ENCODE measurements around the gene PPP1R1B.
"Not testable (repeated sequence)": the region's sequence is repeated elsewhere in the genome, so short reads cannot be mapped to it uniquely, and the experiment has no call there.

The PPP1R1B gene

DNA sequence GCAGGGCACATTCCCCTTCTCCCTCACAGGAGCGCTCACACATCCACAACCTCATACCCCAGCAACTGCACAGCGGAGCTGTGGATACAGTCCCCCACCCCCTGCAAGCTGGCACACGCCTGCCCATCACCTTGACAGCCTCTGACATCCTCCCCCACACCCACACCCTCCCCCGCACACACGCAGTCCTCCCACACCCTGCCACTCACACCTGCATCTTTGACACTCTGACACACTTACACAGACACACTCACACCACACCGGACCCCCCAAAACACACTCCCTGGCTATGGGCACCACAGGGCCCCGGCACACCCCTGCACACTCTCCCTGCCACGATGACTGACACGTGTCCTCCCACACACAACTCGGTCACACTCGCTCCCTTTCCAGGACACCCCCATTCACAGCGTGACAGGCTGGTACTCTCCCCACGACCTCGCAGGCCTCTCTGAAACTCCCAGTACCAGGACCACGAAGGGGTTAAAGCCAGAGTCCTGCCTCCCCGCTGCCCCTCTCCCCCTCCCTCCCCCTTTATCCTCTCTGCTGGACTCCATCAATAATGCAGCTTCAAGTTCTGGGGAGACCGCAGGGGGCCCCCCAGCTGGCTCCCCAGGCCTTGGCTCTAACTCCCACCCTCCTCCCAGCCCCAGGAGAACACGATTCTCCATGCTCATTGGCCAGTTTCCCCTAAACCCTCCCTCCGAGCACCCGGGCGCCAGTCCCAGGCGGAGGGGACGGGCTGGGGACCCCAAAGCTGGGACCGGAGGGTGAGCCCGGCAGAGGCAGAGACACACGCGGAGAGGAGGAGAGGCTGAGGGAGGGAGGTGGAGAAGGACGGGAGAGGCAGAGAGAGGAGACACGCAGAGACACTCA, at the start of gene PPP1R1B:
Gene PPP1R1B (plus strand): TSS at position 782 of the 876 bp plus-strand sequence. CDS start 441 bp downstream, outside the sequence.
- Mint-ChIP-seq H3K36me3 (ENCODE audit: low read depth) (no peaks in the 10 kb centered on the region), H3K4me1 (ENCODE audit: low read depth) (peaks cover 35% of the 10 kb centered on the region), H3K27me3 (peaks cover 70% of the 10 kb centered on the region), H3K27ac (peak within 1 kb of the TSS; percentile 5), H3K9me3 (no peaks in the 10 kb centered on the region), H3K4me3 (peak within 1 kb of the TSS; percentile 33)
- intact Hi-C loops (cut with micrococcal nuclease): no loop called here

- no peak overlapping the region for H3K27ac Mint-ChIP-seq
- H3K36me3 Mint-ChIP-seq (ENCODE audit: low read depth): no peaks in the 10 kb centered on the region
- intact Hi-C loops (cut with micrococcal nuclease): no loop called here
- H3K4me3 Mint-ChIP-seq: no peak overlapping the region
- H3K9me3 Mint-ChIP-seq: no peaks in the 10 kb centered on the region
- peaks cover 11% of the 10 kb centered on the region for H3K4me1 Mint-ChIP-seq (ENCODE audit: low read depth)
- peaks cover 41% of the 10 kb centered on the region for H3K27me3 Mint-ChIP-seq
Observed at GRCh38 chr17:39578272-39578671, 48.5 kb upstream of the PPP1R1B start.

DNA sequence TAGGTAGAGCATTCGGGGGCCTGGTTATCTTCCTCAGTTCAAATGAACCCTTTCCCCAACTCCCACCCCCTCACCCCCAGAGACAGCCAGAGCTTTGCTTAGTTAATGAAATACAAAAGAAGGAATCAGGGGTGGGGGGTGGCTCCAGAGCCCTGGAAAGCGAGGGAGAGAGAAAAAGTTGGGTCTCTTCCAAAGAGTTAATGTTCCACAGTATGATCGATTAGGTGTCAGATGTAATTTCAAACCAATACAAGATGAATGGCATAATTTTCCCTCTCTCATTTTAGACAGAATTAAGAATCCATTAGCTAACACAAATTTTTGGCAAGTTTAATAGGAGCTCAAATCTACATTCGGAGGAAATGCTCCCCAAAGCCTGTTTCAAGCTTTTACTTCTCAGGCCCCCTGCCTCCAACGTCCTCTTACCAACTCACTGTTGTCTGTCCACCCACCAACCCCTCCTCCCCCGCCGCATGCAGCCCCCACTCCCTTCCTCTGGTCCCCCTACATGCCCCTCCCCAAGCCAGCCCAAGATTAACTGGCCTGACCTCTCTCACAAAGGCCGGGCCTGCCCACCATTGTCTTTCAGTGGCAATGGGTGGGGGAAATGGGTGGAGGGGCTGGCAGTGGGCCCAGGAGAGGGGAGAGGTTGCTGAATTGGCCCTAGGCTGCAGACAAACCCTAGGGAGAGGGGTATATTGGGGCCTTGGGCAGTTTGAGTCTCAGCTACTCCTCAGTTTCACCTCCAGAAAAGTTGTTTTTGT, 47.3 kb upstream of the PPP1R1B start:
- H3K9me3 Mint-ChIP-seq: no peaks in the 10 kb centered on the region
- no peaks in the 10 kb centered on the region for H3K36me3 Mint-ChIP-seq (ENCODE audit: low read depth)
- H3K27ac Mint-ChIP-seq: no peak overlapping the region
- peaks cover 6% of the 10 kb centered on the region for H3K4me1 Mint-ChIP-seq (ENCODE audit: low read depth)
- H3K4me3 Mint-ChIP-seq: no peak overlapping the region
- H3K27me3 Mint-ChIP-seq: peaks cover 39% of the 10 kb centered on the region
- intact Hi-C loops (cut with micrococcal nuclease): no loop called here

DNA sequence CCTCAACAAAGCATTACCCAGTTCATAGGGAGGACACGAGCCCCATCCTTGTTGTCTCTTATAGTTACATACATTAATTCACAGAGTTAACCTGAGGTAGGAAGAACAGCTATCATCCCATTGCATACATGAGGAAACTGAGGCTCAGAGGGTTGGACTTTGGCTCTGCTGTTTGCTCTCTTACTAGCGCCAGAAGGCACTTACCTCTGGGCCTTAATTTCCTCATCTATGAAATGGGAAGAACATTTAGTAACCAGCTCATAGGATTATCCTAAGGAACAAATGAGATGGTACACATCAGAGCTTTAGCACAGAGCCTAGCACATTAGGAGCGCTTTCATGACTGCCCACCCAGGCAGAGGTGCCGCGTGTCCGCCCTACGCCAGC, 46.7 kb upstream of the PPP1R1B start:
- intact Hi-C loops (cut with micrococcal nuclease): no loop called here
- H3K27ac Mint-ChIP-seq: no peak overlapping the region
- peaks cover 38% of the 10 kb centered on the region for H3K27me3 Mint-ChIP-seq
- H3K4me3 Mint-ChIP-seq: no peak overlapping the region
- peaks cover 6% of the 10 kb centered on the region for H3K4me1 Mint-ChIP-seq (ENCODE audit: low read depth)
- H3K9me3 Mint-ChIP-seq: no peaks in the 10 kb centered on the region
- no peaks in the 10 kb centered on the region for H3K36me3 Mint-ChIP-seq (ENCODE audit: low read depth)

- Mint-ChIP-seq H3K4me3 (no peak overlapping the region), H3K27ac (no peak overlapping the region), H3K36me3 (ENCODE audit: low read depth) (no peaks in the 10 kb centered on the region), H3K9me3 (no peaks in the 10 kb centered on the region), H3K27me3 (peaks cover 27% of the 10 kb centered on the region), H3K4me1 (ENCODE audit: low read depth) (peaks cover 4% of the 10 kb centered on the region)
- intact Hi-C loops (cut with micrococcal nuclease): no loop called here
Observed at GRCh38 chr17:39581071-39581758, 45.5 kb upstream of the PPP1R1B start.

- Mint-ChIP-seq H3K4me3 (no peak overlapping the region), H3K27me3 (peaks cover 24% of the 10 kb centered on the region), H3K36me3 (ENCODE audit: low read depth) (no peaks in the 10 kb centered on the region), H3K4me1 (ENCODE audit: low read depth) (no peaks in the 10 kb centered on the region), H3K27ac (no peak overlapping the region), H3K9me3 (no peaks in the 10 kb centered on the region)
- intact Hi-C loops (cut with micrococcal nuclease): no loop called here
Observed at GRCh38 chr17:39581759-39582085, 45.0 kb upstream of the PPP1R1B start.

DNA sequence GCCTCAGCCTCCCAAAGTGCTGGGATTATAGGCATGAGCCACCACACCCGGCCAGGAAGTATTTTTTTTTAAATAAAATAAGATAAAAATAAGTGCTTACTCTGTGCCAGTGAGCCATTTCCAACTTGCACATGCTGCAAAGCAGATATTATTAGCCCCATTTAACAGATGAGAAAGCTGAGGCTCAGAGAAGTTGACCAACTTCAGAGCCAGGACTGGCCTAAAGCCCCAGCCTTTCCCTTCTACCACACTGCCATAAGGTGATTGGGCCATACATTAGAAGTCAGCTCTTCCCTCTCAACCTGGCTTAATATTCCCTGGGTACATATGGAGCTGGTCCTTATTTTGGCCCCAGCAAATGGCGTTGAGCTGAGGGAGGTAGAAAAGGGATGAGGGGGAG, 44.1 kb upstream of the PPP1R1B start:
- Mint-ChIP-seq H3K27me3 (peaks cover 25% of the 10 kb centered on the region), H3K27ac (no peak overlapping the region), H3K4me3 (no peak overlapping the region)

GRCh38 chr17:39590180-39590579, 36.6 kb upstream of the PPP1R1B start:
- intact Hi-C loops (cut with micrococcal nuclease): not testable (repeated sequence)

More for the DNA sequence above, 44.1 kb upstream of the PPP1R1B start:
- intact Hi-C loops (cut with micrococcal nuclease): no loop called here
- H3K4me1 Mint-ChIP-seq (ENCODE audit: low read depth): no peaks in the 10 kb centered on the region
- H3K36me3 Mint-ChIP-seq (ENCODE audit: low read depth): no peaks in the 10 kb centered on the region
- H3K9me3 Mint-ChIP-seq: no peaks in the 10 kb centered on the region

DNA sequence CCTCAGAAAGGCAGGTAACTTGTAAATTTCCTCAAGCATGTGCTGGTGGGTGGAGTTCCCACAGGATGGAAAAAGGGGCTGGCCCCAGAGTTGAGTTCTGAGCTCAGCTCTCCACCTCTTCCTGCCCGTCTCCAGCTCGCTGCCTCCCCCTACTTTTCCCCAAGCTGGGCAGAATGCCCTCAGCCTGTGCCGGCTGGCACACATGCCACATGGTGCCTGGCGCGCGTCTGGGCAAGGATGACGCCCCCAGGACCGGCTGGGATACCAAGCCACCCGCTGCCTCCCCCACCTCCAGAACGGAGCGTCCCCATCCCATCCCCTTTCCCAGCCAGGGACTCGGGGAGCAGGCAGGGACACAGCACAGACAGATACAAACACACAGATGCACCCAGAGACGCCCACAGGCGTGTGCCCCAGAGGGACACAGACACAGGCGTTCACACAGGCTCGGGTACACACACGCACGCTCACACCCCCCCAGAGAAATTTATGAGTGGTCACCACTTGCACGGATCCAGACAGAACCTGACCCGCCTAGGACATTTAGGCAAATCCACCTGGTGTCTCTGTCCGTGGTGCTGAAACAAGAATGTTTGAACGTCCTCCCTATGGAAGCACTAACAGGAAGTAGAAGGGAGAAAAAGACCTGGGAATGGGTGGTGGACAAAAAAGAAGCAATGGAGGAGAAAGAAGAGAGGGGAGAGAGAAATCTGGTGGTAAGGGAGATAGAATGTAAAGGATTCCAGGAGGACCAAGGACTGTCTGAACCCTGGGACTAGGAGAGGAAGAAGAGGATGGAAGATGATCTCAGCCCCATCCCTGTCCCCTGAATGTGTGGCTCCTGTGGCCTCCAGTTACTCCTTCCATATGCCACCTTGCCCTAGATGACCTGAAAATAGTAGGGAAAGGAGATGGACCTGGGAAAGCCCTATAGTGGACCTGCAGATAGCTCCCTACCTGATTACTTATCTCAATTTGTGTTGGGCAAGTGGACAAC, 34.5 kb upstream of the PPP1R1B start:
- peaks cover 20% of the 10 kb centered on the region for H3K4me1 Mint-ChIP-seq (ENCODE audit: low read depth)
- no peak overlapping the region for H3K27ac Mint-ChIP-seq
- H3K9me3 Mint-ChIP-seq: no peaks in the 10 kb centered on the region
- intact Hi-C loops (cut with micrococcal nuclease): no loop called here
- H3K27me3 Mint-ChIP-seq: peaks cover 76% of the 10 kb centered on the region
- no peak overlapping the region for H3K4me3 Mint-ChIP-seq
- no peaks in the 10 kb centered on the region for H3K36me3 Mint-ChIP-seq (ENCODE audit: low read depth)

More at GRCh38 chr17:39590180-39590579, 36.6 kb upstream of the PPP1R1B start:
- not testable (repeated sequence) for H3K9me3 Mint-ChIP-seq; H3K27ac Mint-ChIP-seq; H3K36me3 Mint-ChIP-seq (ENCODE audit: low read depth); H3K4me3 Mint-ChIP-seq
- Mint-ChIP-seq H3K27me3 (peaks cover 59% of the 10 kb centered on the region), H3K4me1 (ENCODE audit: low read depth) (peaks cover 20% of the 10 kb centered on the region)

- Mint-ChIP-seq H3K36me3 (ENCODE audit: low read depth) (no peaks in the 10 kb centered on the region), H3K27me3 (peaks cover 82% of the 10 kb centered on the region), H3K4me1 (ENCODE audit: low read depth) (peaks cover 24% of the 10 kb centered on the region), H3K4me3 (no peak overlapping the region), H3K9me3 (no peaks in the 10 kb centered on the region), H3K27ac (no peak overlapping the region)
- intact Hi-C loops (cut with micrococcal nuclease): no loop called here
Observed at GRCh38 chr17:39593371-39593770, 33.4 kb upstream of the PPP1R1B start.

DNA sequence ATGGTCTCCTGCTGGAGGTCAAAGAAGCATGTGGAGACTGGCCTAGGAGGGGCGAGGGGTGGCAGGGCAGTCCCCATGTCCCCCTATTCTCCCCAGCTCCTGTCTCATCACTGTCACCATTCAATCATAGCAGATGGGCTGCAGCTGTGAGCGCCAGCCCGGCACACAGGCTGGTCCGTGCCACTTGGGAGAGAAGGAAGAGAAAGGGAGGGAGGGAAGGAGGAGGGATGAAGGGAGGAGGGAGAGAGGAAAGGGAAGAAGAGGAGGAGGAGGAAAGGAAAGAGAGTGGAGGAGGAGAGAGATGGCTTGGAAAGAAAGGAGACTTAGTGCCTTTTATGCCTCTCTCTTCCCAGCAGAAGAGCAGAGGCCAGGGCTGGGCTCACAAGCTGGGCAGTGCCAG, 31.5 kb upstream of the PPP1R1B start:
- H3K36me3 Mint-ChIP-seq (ENCODE audit: low read depth): no peaks in the 10 kb centered on the region
- peaks cover 34% of the 10 kb centered on the region for H3K4me1 Mint-ChIP-seq (ENCODE audit: low read depth)
- H3K4me3 Mint-ChIP-seq: no peak overlapping the region
- H3K27ac Mint-ChIP-seq: no peak overlapping the region
- intact Hi-C loops (cut with micrococcal nuclease): no loop called here
- H3K27me3 Mint-ChIP-seq: peaks cover 88% of the 10 kb centered on the region
- H3K9me3 Mint-ChIP-seq: no peaks in the 10 kb centered on the region

GRCh38 chr17:39595928-39596510, 30.7 kb upstream of the PPP1R1B start:
- peaks cover 95% of the 10 kb centered on the region for H3K27me3 Mint-ChIP-seq
- no peaks in the 10 kb centered on the region for H3K9me3 Mint-ChIP-seq
- H3K36me3 Mint-ChIP-seq (ENCODE audit: low read depth): no peaks in the 10 kb centered on the region
- H3K4me3 Mint-ChIP-seq: no peak overlapping the region
- H3K4me1 Mint-ChIP-seq (ENCODE audit: low read depth): peaks cover 27% of the 10 kb centered on the region
- intact Hi-C loops (cut with micrococcal nuclease): no loop called here
- H3K27ac Mint-ChIP-seq: no peak overlapping the region
